GM18507 (cell line): ENCODE results near the gene ICA1.

ENCODE experiments used
- DNase-seq: peaks from one replicate; pipeline ENCODE4 v3.0.0; 2011; ENCODE audit warnings: low read depth; ENCODE audit not compliant: insufficient read length; ENCODE audit errors: extremely low spot score
- FAIRE-seq: peaks from 2 replicates; lab custom pipeline; 2011; peaks lifted over from hg19 to GRCh38; lab: Jason Lieb, UNC

ICA1 gene

GRCh38 chr7:8176370-8177081, 85.4 kb downstream of the ICA1 start:
- FAIRE-seq, result peak; percentile 96
- DNase-seq, result no peak

- no peak for DNase-seq
- no peak for FAIRE-seq
Observed at GRCh38 chr7:8175929-8176369, 86.0 kb downstream of the ICA1 start.

- DNase-seq (no peak), FAIRE-seq (no peak)
Observed at GRCh38 chr7:8172372-8173354, 89.3 kb downstream of the ICA1 start.

- DNase-seq, result no peak
- FAIRE-seq, result no peak
Observed at GRCh38 chr7:8169171-8169570, 92.8 kb downstream of the ICA1 start.

- no peak for DNase-seq
- no peak for FAIRE-seq
Observed at GRCh38 chr7:8168336-8168735, 93.6 kb downstream of the ICA1 start.

- no peak for DNase-seq
- no peak for FAIRE-seq
Observed at GRCh38 chr7:8165150-8165549, 96.8 kb downstream of the ICA1 start.

GRCh38 chr7:8162181-8162580, 99.8 kb downstream of the ICA1 start:
- DNase-seq (no peak), FAIRE-seq (no peak)

GRCh38 chr7:8161364-8161828, 100.6 kb downstream of the ICA1 start:
- DNase-seq, result no peak
- FAIRE-seq, result no peak

GRCh38 chr7:8160779-8161345, 101.1 kb downstream of the ICA1 start:
- DNase-seq, result no peak
- no peak for FAIRE-seq

- DNase-seq (no peak), FAIRE-seq (no peak)
Observed at GRCh38 chr7:8160250-8160649, 101.7 kb downstream of the ICA1 start.

- no peak for DNase-seq
- no peak for FAIRE-seq
Observed at GRCh38 chr7:8159595-8159994, 102.4 kb downstream of the ICA1 start.

GRCh38 chr7:8157296-8157695, 104.7 kb downstream of the ICA1 start:
- DNase-seq (no peak), FAIRE-seq (no peak)

- FAIRE-seq, result no peak
- DNase-seq, result no peak
Observed at GRCh38 chr7:8155836-8156235, 106.1 kb downstream of the ICA1 start.

GRCh38 chr7:8154272-8154671, 107.7 kb downstream of the ICA1 start:
- FAIRE-seq (no peak), DNase-seq (no peak)

- no peak for FAIRE-seq
- no peak for DNase-seq
Observed at GRCh38 chr7:8152489-8153192, 109.3 kb downstream of the ICA1 start.

GRCh38 chr7:8151161-8151725, 110.7 kb downstream of the ICA1 start:
- FAIRE-seq, result no peak
- no peak for DNase-seq

GRCh38 chr7:8149222-8149621, 112.7 kb downstream of the ICA1 start:
- FAIRE-seq (peak; percentile 71), DNase-seq (no peak)

- DNase-seq (no peak), FAIRE-seq (no peak)
Observed at GRCh38 chr7:8147760-8148463, 114.1 kb downstream of the ICA1 start.
